Fibroblast of mammary gland (primary cell): ENCODE data around the gene ZNF212.
"Not testable (repeated sequence)": the region's sequence is repeated elsewhere in the genome, so short reads cannot be mapped to it uniquely, and the experiment has no call there.

Source experiments
- DNase-seq: peaks from one replicate; pipeline ENCODE4 v3.0.0-alpha.2; 2010; ENCODE audit warnings: low read depth
- H3K4me3 ChIP-seq: 2 replicates; pipeline ENCODE4 v1.5.1; 2011; ENCODE audit warnings: low read depth, mild to moderate bottlenecking, low read length, moderate library complexity; ENCODE audit not compliant: control insufficient read depth
- CTCF ChIP-seq: conservative IDR thresholded peaks from 2 replicates; pipeline ENCODE4 v1.5.1; 2011; ENCODE audit warnings: low read depth, low read length, inconsistent platforms; ENCODE audit not compliant: control insufficient read depth, insufficient read depth

ZNF212 gene

GRCh38 chr7:149226840-149227494 is 12.5 kb upstream of the ZNF212 start:
- DNase-seq, result peak; percentile 41
- TF ChIP-seq CTCF, result no peak
- H3K4me3 ChIP-seq, result no peak overlapping the region

GRCh38 chr7:149228831-149229471 is 10.5 kb upstream of the ZNF212 start:
- H3K4me3 ChIP-seq, result no peak overlapping the region
- DNase-seq, result peak; percentile 11
- TF ChIP-seq CTCF, result no peak

- no peak overlapping the region for H3K4me3 ChIP-seq
- no peak for TF ChIP-seq CTCF
- no peak for DNase-seq
These were observed 9.9 kb upstream of the ZNF212 start for GRCh38 chr7:149229526-149229925.

- no peak overlapping the region for H3K4me3 ChIP-seq
- no peak for DNase-seq
- no peak for TF ChIP-seq CTCF
These were observed 7.1 kb upstream of the ZNF212 start for GRCh38 chr7:149232362-149232761.

GRCh38 chr7:149233655-149234204 is 5.7 kb upstream of the ZNF212 start:
- DNase-seq, result peak; percentile 97
- not testable (repeated sequence) for H3K4me3 ChIP-seq

- no peak for DNase-seq
- H3K4me3 ChIP-seq, result no peak overlapping the region
- TF ChIP-seq CTCF, result no peak
These were observed 1.9 kb upstream of the ZNF212 start for GRCh38 chr7:149237502-149237901.

- H3K4me3 ChIP-seq, result no peak overlapping the region
- peak; percentile 59 for DNase-seq
- no peak for TF ChIP-seq CTCF
These were observed 1.4 kb upstream of the ZNF212 start for GRCh38 chr7:149238051-149238450.
